Measurements from ENCODE around the gene ALOX12.

GRCh38 chr17:7017827-7018200, 22.0 kb downstream of the ALOX12 start:
- TF ChIP-seq CTCF (conservative IDR thresholded peaks at IDR 0.05; ENCODE audit: low read length) (no peak), EZH2phosphoT487 (IDR thresholded peaks at IDR 0.05; ENCODE audit: borderline replicate concordance) (no peak)

Measured in Loucy (cell line).